Measurements from ENCODE around the gene ZACN. TPM values are rescaled to one million over a fixed set of nuclear protein-coding genes. Genes with fewer than 3 reads are reported as not detected.

Gene ZACN
- total RNA-seq, 1 donor from 2014 or later = not detected

DNA sequence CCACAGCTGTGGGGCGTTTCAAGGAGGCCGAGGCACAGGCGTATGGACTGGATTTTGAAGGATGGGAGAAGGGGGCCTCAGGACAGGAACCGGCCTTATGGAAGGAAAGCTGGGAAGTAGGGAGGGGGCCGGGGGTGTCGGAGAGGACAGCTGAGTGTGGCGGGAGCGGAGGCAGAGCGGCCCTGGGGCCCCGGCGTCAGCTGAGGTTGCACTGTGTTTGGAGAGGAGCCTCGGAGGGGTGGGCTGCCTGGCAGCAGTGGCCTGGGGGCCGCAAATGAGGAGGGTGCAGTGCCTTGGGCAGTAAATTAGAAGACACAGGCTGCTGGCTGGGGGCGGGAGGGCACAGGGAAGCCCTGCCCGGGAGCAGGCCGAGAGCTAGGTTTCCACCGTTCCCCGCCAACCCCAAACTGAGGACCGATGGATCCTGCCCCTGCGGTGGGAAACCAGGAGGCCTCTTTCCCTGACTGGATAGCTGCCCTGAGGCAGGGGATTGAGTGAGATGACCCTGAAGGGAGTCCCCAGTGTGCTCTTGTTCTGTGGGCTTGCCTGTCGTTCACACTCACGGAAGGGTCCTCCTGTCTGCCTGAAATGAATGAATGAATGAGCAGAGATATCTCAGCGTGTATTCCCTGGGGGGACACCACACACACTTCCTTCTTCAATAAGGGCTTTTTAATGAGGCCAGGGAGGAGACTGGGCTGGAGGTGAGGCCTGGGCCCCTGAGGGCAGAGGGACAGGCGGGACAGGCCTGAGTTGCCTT is 43.6 kb downstream of the ZACN start:
- DNase-seq = no peak

DNA sequence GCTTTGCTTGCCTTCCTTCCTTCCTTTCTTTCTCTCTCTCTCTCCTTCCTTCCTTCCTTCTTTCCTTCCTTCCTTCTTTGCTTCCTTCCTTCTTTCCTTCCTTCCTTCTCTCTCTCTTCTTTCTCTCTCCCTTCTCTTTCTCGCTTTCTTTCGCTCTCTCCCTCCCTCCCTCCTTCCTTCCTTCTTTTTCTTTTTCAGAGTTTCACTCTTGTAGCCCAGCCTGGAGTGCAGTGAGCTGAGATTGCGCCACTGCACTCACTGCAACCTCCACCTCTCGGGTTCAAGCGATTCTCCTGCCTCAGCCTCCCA is 44.2 kb downstream of the ZACN start:
- Histone ChIP-seq H3K27me3 (no peaks in the 10 kb centered on the region), H3K27ac (no peak overlapping the region), H3K9me3 (no peaks in the 10 kb centered on the region), H3K4me1 (peaks cover 6% of the 10 kb centered on the region), H3K4me3 (no peak overlapping the region), H3K36me3 (no peaks in the 10 kb centered on the region)
- ATAC-seq = no peak
- intact Hi-C loops (cut with DNase I) = loop anchor here (5.0 to 10.0 kb wide), 2 partner anchors 62 to 159 kb away; no protein-coding TSS in a partner anchor
- TF ChIP-seq, protein P1, sequence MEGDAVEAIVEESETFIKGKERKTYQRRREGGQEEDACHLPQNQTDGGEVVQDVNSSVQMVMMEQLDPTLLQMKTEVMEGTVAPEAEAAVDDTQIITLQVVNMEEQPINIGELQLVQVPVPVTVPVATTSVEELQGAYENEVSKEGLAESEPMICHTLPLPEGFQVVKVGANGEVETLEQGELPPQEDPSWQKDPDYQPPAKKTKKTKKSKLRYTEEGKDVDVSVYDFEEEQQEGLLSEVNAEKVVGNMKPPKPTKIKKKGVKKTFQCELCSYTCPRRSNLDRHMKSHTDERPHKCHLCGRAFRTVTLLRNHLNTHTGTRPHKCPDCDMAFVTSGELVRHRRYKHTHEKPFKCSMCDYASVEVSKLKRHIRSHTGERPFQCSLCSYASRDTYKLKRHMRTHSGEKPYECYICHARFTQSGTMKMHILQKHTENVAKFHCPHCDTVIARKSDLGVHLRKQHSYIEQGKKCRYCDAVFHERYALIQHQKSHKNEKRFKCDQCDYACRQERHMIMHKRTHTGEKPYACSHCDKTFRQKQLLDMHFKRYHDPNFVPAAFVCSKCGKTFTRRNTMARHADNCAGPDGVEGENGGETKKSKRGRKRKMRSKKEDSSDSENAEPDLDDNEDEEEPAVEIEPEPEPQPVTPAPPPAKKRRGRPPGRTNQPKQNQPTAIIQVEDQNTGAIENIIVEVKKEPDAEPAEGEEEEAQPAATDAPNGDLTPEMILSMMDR (IDR thresholded peaks at IDR 0.05) = no peak
- no peak for DNase-seq

More for the DNA sequence above, 43.6 kb downstream of the ZACN start:
- TF ChIP-seq, protein P1 (IDR thresholded peaks at IDR 0.05) = no peak
- ATAC-seq = no peak
- intact Hi-C loops (cut with DNase I) = loop anchor here (5.0 to 10.0 kb wide), 2 partner anchors 62 to 160 kb away; no protein-coding TSS in a partner anchor
- Histone ChIP-seq H3K36me3 (no peaks in the 10 kb centered on the region), H3K27me3 (no peaks in the 10 kb centered on the region), H3K4me1 (peaks cover 6% of the 10 kb centered on the region), H3K9me3 (no peaks in the 10 kb centered on the region), H3K27ac (no peak overlapping the region), H3K4me3 (no peak overlapping the region)

DNA sequence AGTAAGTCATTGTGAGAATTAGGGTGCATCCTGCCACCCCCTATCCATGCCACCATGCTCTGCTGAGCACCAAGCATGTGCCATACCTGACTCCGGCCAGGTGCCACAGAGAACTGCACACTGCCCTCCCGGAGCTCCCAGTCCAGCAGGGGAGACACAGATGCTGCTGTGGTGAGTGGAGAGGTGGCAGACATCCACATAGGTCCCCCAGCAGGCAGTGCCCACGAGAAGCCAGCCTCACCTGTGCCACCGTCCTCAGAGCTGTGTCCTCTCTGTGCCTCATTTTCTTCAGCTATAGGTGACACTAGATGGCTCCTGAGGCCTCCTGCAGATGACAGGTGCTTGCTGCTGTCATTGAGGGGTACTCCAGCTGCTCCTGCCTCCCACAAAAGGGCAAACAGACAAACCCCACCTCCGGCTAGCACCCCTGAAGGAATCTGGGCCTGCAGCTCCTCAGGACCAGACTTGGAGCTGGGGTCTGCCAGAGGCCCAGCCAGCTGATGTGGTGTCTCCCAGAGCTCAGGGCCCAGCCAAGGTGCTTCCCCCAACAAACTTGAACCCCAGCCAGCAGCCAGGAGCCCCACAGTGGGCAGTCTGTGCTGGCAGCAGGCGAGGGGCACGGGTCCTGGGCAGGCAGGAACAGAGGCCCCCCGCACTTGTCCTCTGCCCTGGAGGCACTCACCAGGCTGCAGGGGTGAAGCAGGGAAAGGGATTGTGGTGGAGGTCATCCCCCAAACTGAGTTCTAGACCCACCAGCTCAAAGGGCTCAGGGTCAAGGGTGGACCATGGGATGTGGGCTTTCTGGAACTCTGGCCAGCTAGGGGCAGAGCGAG is 45.0 kb downstream of the ZACN start:
- Histone ChIP-seq H3K9me3 (no peaks in the 10 kb centered on the region), H3K27me3 (no peaks in the 10 kb centered on the region), H3K4me1 (peaks cover 6% of the 10 kb centered on the region), H3K27ac (no peak overlapping the region), H3K4me3 (no peak overlapping the region), H3K36me3 (no peaks in the 10 kb centered on the region)
- TF ChIP-seq, protein P1 (IDR thresholded peaks at IDR 0.05) = no peak
- intact Hi-C loops (cut with DNase I) = loop anchor here (5.0 to 10.0 kb wide), 2 partner anchors 61 to 158 kb away; no protein-coding TSS in a partner anchor
- DNase-seq (no peak), ATAC-seq (no peak)

DNA sequence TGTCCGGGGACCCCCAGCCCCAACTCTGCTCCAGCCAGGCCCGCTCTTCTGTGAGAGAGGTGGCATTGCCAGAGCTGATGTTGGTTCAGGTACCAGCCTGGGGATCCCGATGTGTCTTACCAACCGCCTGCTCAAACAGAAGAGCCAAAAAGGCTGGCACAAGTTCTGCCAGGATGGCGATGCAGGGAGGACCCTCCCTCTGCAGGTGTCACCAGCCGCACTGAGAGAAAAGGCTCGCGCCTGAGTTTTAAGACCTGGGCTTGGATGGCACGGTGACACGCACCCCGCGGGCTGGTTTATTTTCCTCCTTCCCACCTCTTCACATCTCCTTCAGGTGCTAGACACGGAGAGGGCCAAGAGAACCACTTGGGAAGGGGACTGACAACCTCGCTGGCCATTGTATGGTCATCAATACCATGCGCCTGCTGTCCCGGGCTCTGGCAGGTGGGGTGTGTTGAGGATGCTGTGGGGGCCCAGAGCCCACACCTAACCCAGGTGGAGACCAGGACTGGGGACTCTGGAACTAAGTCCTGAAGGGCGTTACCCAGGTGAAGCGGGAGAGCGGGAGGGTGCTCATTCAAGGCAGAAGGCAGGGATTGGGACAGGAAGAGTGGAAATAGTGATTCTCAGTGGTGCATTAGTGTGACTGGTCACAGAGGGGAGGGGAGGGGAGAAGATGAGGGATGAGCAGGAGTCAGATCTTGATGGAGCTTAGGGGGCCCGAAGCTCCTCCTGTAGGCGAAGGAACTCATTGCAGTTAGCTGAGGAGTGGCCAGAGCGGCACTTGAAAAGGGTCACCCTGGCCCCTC is 45.8 kb downstream of the ZACN start:
- TF ChIP-seq, protein P1 (IDR thresholded peaks at IDR 0.05) = no peak
- peaks cover 6% of the 10 kb centered on the region for H3K4me1 ChIP-seq
- no peak overlapping the region for H3K4me3 ChIP-seq
- no peak overlapping the region for H3K27ac ChIP-seq
- H3K27me3 ChIP-seq = no peaks in the 10 kb centered on the region
- H3K36me3 ChIP-seq = no peaks in the 10 kb centered on the region
- intact Hi-C loops (cut with DNase I) = loop anchor here (5.0 to 10.0 kb wide), 2 partner anchors 60 to 158 kb away; no protein-coding TSS in a partner anchor
- no peaks in the 10 kb centered on the region for H3K9me3 ChIP-seq
- no peak for ATAC-seq
- DNase-seq = no peak

DNA sequence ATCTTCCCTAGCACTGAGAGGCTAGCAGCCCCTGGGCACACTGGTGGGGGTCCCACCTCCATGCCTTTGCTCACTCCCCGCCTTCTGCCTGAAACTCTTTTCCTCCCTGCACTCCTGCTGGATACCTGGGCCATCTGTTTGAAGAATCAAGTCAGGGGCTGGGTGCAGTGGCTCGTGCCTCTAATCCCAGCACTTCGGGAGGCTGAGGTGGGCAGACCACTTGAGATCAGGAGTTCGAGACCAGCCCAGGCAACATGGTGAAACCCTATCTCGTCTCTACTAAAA is 46.4 kb downstream of the ZACN start:
- Histone ChIP-seq H3K4me1 (peaks cover 6% of the 10 kb centered on the region), H3K36me3 (no peaks in the 10 kb centered on the region), H3K4me3 (no peak overlapping the region), H3K9me3 (no peaks in the 10 kb centered on the region), H3K27ac (no peak overlapping the region), H3K27me3 (no peaks in the 10 kb centered on the region)
- intact Hi-C loops (cut with DNase I) = loop anchor here (10.0 kb wide), 1 partner anchor 59 kb away; no protein-coding TSS in a partner anchor
- ATAC-seq (no peak), DNase-seq (no peak)
- TF ChIP-seq, protein P1 (IDR thresholded peaks at IDR 0.05) = no peak
